Tibial nerve (tissue), 4 donors: ENCODE measurements around the gene TCEANC. TPM values are rescaled to one million over a fixed set of nuclear protein-coding genes. Genes with fewer than 3 reads are reported as not detected.
"Not testable (repeated sequence)": the region's sequence is repeated elsewhere in the genome, so short reads cannot be mapped to it uniquely, and the experiment has no call there.

Experiments used
- DNase-seq, 2 donors: peaks; one replicate each; pipeline ENCODE4 v3.0.0-alpha.2; 2019; ENCODE audit warnings: low spot score in 2 of 2
- H3K27ac ChIP-seq, 4 donors: fragments of 200-600 bp; sonication (generic) in 3 of 4; one replicate each; pipeline ENCODE4 v1.5.1; 2017 to 2019; ENCODE audit warnings: mild to moderate bottlenecking in 1 of 4
- H3K27me3 ChIP-seq, 2 donors: fragments of 200-600 bp; sonication (generic) in 1 of 2; one replicate each; pipeline versions ENCODE4 v1.5.1 to v1.6.0; 2017 to 2019
- H3K36me3 ChIP-seq, 3 donors: fragments of 200-600 bp; sonication (generic); one replicate each; pipeline ENCODE4 v1.5.1; 2018 to 2019
- H3K4me1 ChIP-seq, 4 donors: fragments of 200-600 bp; sonication (generic) in 3 of 4; one replicate each; pipeline ENCODE4 v1.5.1; 2017 to 2019
- H3K4me3 ChIP-seq, 4 donors: fragments of 200-600 bp; sonication (generic) in 3 of 4; one replicate each; pipeline ENCODE4 v1.5.1; 2017 to 2019; ENCODE audit warnings: mild to moderate bottlenecking in 1 of 4, moderate library complexity in 1 of 4
- H3K9me3 ChIP-seq, 4 donors: fragments of 200-600 bp; sonication (generic) in 3 of 4; one replicate each; pipeline ENCODE4 v1.5.1; 2017 to 2019
- EP300 ChIP-seq, 2 donors: sonication (generic); formaldehyde crosslinking; IDR thresholded peaks; one replicate each; pipeline ENCODE4 v1.6.1; 2017; ENCODE audit warnings: antibody characterized with exemption in 2 of 2, mild to moderate bottlenecking in 1 of 2
- POLR2A ChIP-seq, 2 donors: fragments of 450-650 bp; IDR thresholded peaks; one replicate each; pipeline ENCODE4 v1.6.1; 2017; ENCODE audit warnings: antibody characterized with exemption in 2 of 2, mild to moderate bottlenecking in 2 of 2, moderate library complexity in 2 of 2
- WGBS, 2 donors: methylation state at CpG; one replicate each; pipeline ENCODE4 v1.1.5; 2018; 5-methylcytosine and 5-hydroxymethylcytosine counted together
- total RNA-seq, 4 donors: library from RNA; depleted of rRNA; stranded (reverse); fragments of >200 nt; gene quantifications; one replicate each; pipeline ENCODE4 v1.1.0, GENCODE V29; 2016
- TF ChIP-seq, protein P1 (sequence below), 5 experiments: fragments of 200-600 bp in 3 of 5; fragments of 450-650 bp in 2 of 5; sonication (generic) in 3 of 5; IDR thresholded peaks; one replicate each; pipeline ENCODE4 v1.5.1; 2016 to 2019; ENCODE audit warnings: antibody characterized with exemption in 5 of 5, mild to moderate bottlenecking in 3 of 5, moderate library complexity in 2 of 5

TCEANC gene
- total RNA-seq, 4 donors from 2014 or later = 2.9 to 6.1 (median 5.0) TPM

- DNase-seq = no peak
- no peak for TF ChIP-seq POLR2A (IDR thresholded peaks at IDR 0.05)
- TF ChIP-seq, protein P1, sequence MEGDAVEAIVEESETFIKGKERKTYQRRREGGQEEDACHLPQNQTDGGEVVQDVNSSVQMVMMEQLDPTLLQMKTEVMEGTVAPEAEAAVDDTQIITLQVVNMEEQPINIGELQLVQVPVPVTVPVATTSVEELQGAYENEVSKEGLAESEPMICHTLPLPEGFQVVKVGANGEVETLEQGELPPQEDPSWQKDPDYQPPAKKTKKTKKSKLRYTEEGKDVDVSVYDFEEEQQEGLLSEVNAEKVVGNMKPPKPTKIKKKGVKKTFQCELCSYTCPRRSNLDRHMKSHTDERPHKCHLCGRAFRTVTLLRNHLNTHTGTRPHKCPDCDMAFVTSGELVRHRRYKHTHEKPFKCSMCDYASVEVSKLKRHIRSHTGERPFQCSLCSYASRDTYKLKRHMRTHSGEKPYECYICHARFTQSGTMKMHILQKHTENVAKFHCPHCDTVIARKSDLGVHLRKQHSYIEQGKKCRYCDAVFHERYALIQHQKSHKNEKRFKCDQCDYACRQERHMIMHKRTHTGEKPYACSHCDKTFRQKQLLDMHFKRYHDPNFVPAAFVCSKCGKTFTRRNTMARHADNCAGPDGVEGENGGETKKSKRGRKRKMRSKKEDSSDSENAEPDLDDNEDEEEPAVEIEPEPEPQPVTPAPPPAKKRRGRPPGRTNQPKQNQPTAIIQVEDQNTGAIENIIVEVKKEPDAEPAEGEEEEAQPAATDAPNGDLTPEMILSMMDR (IDR thresholded peaks at IDR 0.05) = no peak
- TF ChIP-seq EP300 (IDR thresholded peaks at IDR 0.05) = no peak
- no peaks in the 10 kb centered on the region for H3K9me3 ChIP-seq
- H3K27me3 ChIP-seq = peaks cover 0 to 5% of the 10 kb centered on the region in 2 donors
- H3K27ac ChIP-seq = no peak overlapping the region
- H3K4me1 ChIP-seq = no peaks in the 10 kb centered on the region
- H3K36me3 ChIP-seq = no peaks in the 10 kb centered on the region
- H3K4me3 ChIP-seq = no peak overlapping the region
Measured at GRCh38 chrX:13614154-13614553, 38.8 kb upstream of the TCEANC start.

DNA sequence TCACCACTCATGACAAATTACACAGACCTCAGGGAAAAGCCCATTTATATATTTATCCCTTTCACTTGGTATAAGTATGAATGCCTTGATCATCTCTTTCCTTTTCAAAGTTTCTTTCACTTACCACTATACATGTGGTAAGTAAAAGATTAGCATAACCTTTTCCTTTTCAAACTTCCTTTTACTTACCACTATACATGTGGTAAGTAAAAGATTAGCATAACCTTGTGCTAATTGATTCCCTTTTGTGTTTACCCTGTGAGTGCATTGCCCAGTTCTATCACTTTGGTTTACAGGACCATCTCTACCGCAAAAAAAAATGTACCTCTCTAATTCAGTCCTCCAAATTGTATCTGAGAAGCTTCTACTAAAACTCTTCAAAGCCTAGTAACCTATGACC is 32.7 kb upstream of the TCEANC start:
- H3K4me3 ChIP-seq = no peak overlapping the region
- H3K27me3 ChIP-seq = peaks cover 0 to 5% of the 10 kb centered on the region in 2 donors
- WGBS, 2 donors = 21 to 23% methylated on average over 1 of the region's 1 CpG
- no peaks in the 10 kb centered on the region for H3K36me3 ChIP-seq
- DNase-seq = no peak
- H3K27ac ChIP-seq = no peak overlapping the region
- TF ChIP-seq POLR2A (IDR thresholded peaks at IDR 0.05) (no peak), EP300 (IDR thresholded peaks at IDR 0.05) (no peak)
- TF ChIP-seq, protein P1 (IDR thresholded peaks at IDR 0.05) = no peak
- H3K4me1 ChIP-seq = no peaks in the 10 kb centered on the region
- H3K9me3 ChIP-seq = no peaks in the 10 kb centered on the region

DNA sequence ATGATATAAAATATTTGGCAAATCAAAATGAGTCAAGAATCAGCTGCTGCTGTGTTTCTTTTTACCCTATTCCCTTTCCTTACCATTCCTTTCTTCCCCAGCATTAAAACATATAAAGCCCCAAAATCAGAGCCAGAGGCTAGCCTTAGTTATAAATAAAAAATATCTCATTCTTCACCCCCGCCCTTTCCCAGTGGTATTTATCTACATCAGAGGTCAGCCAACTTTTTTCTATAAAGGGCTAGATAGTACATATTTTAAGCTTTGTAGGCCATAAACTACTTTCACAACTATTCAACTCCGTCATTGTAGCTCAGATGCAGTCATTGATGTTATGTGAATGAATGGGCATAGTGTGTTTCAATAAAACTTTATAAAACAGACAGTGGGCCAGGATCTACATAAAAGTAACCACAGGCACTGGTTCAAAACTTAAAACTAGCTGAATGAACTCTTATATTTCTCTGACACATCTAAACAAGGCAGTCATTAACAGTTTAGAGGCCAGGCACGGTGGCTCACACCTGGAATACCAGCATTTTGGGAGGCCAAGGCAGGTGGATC is 30.5 kb upstream of the TCEANC start:
- DNase-seq = no peak
- Histone ChIP-seq H3K36me3 (no peaks in the 10 kb centered on the region), H3K9me3 (no peaks in the 10 kb centered on the region), H3K27me3 (peaks cover 0 to 10% of the 10 kb centered on the region in 2 donors), H3K4me1 (no peaks in the 10 kb centered on the region), H3K4me3 (no peak overlapping the region), H3K27ac (no peak overlapping the region)
- WGBS, 2 donors = 42 to 59% methylated on average over 3 of the region's 3 CpGs
- TF ChIP-seq, protein P1 (IDR thresholded peaks at IDR 0.05) = no peak
- TF ChIP-seq EP300 (IDR thresholded peaks at IDR 0.05) = no peak
- TF ChIP-seq POLR2A (IDR thresholded peaks at IDR 0.05) = no peak

- DNase-seq = no peak
- Histone ChIP-seq H3K4me1 (no peaks in the 10 kb centered on the region), H3K9me3 (peaks cover 0 to 10% (median 5%) of the 10 kb centered on the region in 4 donors), H3K4me3 (no peak overlapping the region), H3K27ac (no peak overlapping the region), H3K27me3 (peaks cover 0 to 15% of the 10 kb centered on the region in 2 donors), H3K36me3 (no peaks in the 10 kb centered on the region)
- no peak for TF ChIP-seq EP300 (IDR thresholded peaks at IDR 0.05)
- TF ChIP-seq POLR2A (IDR thresholded peaks at IDR 0.05) = no peak
- TF ChIP-seq, protein P1 (IDR thresholded peaks at IDR 0.05) = no peak
- WGBS, 2 donors = 88 to 89% methylated on average over 8 of the region's 8 CpGs
Measured at GRCh38 chrX:13627306-13627705, 25.6 kb upstream of the TCEANC start.

- H3K4me1 ChIP-seq, H3K36me3 ChIP-seq, H3K9me3 ChIP-seq, H3K27ac ChIP-seq, DNase-seq, H3K4me3 ChIP-seq: not testable (repeated sequence)
- H3K27me3 ChIP-seq = peaks cover 0 to 16% of the 10 kb centered on the region in 2 donors
- 85 to 98% methylated on average over 9 of the region's 9 CpGs for WGBS, 2 donors
Measured at GRCh38 chrX:13637224-13637623, 15.7 kb upstream of the TCEANC start.

DNA sequence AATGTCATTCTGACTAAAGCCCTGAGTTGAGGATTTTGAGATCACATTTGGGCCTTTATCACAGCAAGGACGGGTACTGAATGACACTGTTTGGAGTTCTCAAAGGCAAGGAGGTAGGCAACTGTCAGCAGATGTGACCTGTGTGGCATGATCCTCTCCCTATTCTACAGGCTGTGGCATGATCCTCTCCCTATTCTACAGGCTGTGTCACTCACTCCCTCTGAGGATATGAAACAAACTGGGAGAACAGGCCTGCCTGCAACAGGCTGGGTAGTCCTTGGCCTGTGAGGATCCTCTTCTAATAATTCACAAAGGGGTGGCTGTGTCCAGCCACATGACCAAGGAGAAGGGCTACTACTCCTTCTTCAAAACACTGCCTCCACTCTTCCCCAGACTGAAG is 14.9 kb upstream of the TCEANC start:
- Histone ChIP-seq H3K4me1 (no peaks in the 10 kb centered on the region), H3K27ac (no peak overlapping the region), H3K27me3 (peaks cover 0 to 22% of the 10 kb centered on the region in 2 donors), H3K4me3 (no peak overlapping the region), H3K36me3 (no peaks in the 10 kb centered on the region), H3K9me3 (peaks cover 0 to 2% (median 0%) of the 10 kb centered on the region in 4 donors)
- no peak for DNase-seq
- 60 to 71% methylated on average over 1 of the region's 1 CpG for WGBS, 2 donors
- no peak for TF ChIP-seq POLR2A (IDR thresholded peaks at IDR 0.05)
- TF ChIP-seq, protein P1 (IDR thresholded peaks at IDR 0.05) = no peak
- TF ChIP-seq EP300 (IDR thresholded peaks at IDR 0.05) = no peak
